BE2C (cell line): ENCODE data around the gene ESAM.

ENCODE experiments used
- DNase-seq: peaks from one replicate; pipeline ENCODE4 v3.0.0-alpha.2; 2020
- H3K27me3 ChIP-seq: fragments of 250-450 bp; sonication (Bioruptor Pico); 2 replicates; pipeline ENCODE4 v1.5.1; 2020; ENCODE audit warnings: mild to moderate bottlenecking
- H3K36me3 ChIP-seq: fragments of 250-450 bp; sonication (Bioruptor Pico); 2 replicates; pipeline ENCODE4 v1.5.1; 2020; ENCODE audit warnings: mild to moderate bottlenecking
- H3K4me1 ChIP-seq: fragments of 250-450 bp; sonication (Bioruptor Pico); 2 replicates; pipeline ENCODE4 v1.5.1; 2020
- H3K4me3 ChIP-seq: 2 replicates; pipeline ENCODE4 v1.5.1; 2011; ENCODE audit warnings: low read depth, low read length
- H3K9me3 ChIP-seq: fragments of 250-450 bp; sonication (Bioruptor Pico); 2 replicates; pipeline ENCODE4 v1.5.1; 2020
- TF ChIP-seq, protein P1 (sequence below): IDR thresholded peaks from 2 replicates; pipeline ENCODE4 v1.5.1; 2012; ENCODE audit warnings: mild to moderate bottlenecking, low read depth, low read length

Gene ESAM

DNA sequence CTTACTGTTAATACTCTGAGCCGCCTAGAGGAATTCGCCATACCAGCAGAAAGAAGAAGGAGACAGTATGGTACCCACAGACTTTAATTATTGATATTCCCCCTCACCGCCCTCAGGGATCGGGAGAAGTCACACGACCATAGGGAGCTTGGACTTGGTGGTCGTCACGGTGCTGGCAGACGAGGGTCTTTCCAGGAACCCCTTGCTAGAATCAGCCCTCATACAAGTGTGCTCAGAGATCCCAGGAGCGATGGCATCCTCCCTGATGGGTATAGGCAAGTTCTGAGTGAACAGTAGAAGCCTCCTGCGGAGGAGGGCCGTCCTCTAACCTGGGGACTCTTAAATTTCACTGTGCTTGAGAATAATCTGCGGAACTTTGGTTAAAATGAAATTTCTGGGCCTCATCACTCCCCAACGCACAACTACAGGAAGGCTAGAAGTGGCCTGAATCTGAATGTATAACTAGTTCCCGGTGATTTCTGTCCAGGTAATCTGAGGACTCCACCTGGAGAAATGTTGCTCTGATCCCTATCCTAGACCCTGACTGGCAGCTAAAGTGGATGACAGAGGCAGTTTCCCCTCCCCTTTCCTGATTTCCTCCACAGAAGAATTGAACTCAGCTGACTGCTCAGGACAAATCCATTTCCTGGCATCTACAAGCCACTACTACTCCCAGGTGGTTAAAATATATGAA, 14.5 kb downstream of the ESAM start:
- peaks cover 61% of the 10 kb centered on the region for H3K27me3 ChIP-seq
- TF ChIP-seq, protein P1, sequence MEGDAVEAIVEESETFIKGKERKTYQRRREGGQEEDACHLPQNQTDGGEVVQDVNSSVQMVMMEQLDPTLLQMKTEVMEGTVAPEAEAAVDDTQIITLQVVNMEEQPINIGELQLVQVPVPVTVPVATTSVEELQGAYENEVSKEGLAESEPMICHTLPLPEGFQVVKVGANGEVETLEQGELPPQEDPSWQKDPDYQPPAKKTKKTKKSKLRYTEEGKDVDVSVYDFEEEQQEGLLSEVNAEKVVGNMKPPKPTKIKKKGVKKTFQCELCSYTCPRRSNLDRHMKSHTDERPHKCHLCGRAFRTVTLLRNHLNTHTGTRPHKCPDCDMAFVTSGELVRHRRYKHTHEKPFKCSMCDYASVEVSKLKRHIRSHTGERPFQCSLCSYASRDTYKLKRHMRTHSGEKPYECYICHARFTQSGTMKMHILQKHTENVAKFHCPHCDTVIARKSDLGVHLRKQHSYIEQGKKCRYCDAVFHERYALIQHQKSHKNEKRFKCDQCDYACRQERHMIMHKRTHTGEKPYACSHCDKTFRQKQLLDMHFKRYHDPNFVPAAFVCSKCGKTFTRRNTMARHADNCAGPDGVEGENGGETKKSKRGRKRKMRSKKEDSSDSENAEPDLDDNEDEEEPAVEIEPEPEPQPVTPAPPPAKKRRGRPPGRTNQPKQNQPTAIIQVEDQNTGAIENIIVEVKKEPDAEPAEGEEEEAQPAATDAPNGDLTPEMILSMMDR, result no peak
- no peaks in the 10 kb centered on the region for H3K4me1 ChIP-seq
- H3K36me3 ChIP-seq, result no peaks in the 10 kb centered on the region
- no peak overlapping the region for H3K4me3 ChIP-seq
- DNase-seq, result no peak
- no peaks in the 10 kb centered on the region for H3K9me3 ChIP-seq

DNA sequence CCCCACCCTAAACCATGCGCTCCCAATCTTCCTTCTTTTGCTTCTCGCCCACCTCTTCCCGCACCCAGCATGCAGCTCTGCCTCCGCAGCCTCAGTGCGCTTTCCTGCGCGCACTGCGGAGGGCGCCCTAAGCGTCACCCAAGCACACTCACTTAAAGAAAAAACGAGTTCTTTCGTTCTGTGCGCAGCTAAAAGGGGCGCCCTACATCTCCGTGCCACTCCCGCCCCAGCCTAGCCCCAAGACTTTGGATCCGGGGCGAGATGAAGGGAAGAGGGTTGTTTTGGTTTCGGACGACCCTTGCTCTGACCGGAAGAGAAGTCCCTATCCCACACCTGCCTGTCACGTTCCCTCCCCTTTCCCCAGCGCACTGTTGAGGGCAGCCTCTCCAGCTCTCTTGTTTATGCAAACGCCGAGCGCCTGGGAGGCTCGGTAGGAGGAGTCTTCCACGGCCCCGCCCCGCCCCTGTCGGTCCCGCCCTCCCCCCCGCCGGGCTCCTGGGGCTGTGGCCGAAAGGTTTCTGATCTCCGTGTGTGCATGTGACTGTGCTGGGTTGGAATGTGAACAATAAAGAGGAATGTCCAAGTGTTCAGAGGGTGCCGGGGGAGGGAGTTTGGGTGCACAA, 15.4 kb downstream of the ESAM start:
- TF ChIP-seq, protein P1, result peak; percentile 56
- peak; percentile 76 for DNase-seq
- Histone ChIP-seq H3K4me3 (peak overlapping the region; percentile 63), H3K9me3 (no peaks in the 10 kb centered on the region), H3K27me3 (peaks cover 54% of the 10 kb centered on the region), H3K4me1 (no peaks in the 10 kb centered on the region), H3K36me3 (no peaks in the 10 kb centered on the region)

DNA sequence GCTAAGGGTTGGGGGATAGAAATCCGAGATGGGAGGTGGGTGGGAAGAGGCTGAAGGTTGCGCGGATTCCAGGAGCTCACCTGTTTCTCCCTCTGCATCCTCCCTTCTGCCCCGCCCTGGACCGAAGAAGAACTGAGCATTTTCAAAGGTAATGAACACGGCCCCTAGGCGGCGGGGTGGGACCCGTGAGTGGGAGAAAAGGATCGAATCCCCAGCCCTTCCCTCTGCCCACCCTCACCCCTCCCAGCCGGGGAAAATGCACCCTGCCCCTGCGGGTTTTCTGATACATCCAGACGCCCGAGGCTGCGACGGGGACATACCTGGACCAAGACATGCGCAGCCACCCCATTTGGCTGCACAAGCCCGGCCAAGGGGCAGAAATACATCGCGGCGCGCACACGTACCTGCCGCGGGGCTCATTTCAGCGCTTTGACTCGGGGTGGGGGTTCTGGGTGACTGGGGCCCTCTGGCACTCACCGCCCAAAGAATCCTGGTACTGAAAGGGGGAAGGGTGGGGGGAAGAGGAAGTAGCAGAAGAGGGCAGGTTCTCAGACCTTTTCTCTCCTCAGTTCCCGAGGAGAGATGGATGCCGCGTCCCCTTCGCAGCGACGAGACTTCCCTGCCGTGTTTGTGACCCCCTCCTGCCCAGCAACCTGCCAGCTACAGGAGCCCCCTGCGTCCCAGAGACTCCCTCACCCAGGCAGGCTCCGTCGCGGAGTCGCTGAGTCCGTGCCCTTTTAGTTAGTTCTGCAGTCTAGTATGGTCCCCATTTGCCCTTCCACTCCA, 16.1 kb downstream of the ESAM start:
- H3K4me3 ChIP-seq, result peak overlapping the region; percentile 63
- no peaks in the 10 kb centered on the region for H3K36me3 ChIP-seq
- H3K4me1 ChIP-seq, result no peaks in the 10 kb centered on the region
- H3K9me3 ChIP-seq, result no peaks in the 10 kb centered on the region
- no peak for DNase-seq
- H3K27me3 ChIP-seq, result peaks cover 47% of the 10 kb centered on the region
- TF ChIP-seq, protein P1, result no peak

DNA sequence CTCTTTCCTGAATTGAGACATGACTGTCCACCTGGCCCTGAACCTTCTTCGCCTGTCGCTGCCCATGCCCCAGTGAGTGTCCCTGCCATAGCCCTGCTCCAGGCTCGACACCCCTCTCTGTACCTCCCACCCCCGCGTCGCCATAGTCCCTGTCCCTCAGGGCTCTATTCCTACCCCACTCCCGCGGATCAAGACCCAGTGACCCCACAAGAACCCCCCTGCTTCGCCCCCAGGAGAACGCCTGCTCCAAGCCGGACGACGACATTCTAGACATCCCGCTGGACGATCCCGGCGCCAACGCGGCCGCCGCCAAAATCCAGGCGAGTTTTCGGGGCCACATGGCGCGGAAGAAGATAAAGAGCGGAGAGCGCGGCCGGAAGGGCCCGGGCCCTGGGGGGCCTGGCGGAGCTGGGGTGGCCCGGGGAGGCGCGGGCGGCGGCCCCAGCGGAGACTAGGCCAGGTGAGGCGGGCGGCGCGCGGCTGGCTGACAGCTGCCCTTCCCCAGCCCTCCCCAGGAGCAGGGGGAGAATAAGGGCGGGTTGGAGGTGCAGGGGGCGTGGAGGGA, 16.7 kb downstream of the ESAM start:
- Histone ChIP-seq H3K9me3 (no peaks in the 10 kb centered on the region), H3K36me3 (no peaks in the 10 kb centered on the region), H3K4me1 (no peaks in the 10 kb centered on the region), H3K4me3 (no peak overlapping the region), H3K27me3 (peaks cover 41% of the 10 kb centered on the region)
- DNase-seq, result no peak
- TF ChIP-seq, protein P1, result no peak

DNA sequence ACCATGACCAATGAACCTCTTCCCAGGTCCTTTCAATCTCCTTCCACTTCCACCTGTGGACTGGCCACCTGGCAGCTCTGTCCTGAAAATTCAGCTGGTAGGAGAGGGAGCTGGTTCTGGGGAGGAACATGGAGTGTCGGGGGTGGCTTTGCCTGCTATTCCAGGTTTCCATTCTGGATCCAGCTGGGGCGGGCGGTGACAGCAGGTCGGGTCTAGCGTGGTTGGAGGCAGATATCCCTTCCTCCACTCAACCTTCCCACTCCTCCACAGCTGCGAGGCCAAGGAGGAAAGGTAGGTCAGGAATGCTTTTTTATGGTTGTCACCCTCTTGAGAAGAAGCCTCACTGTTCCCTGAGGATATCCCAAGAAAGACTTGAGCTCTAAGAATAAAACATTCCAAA, 19.0 kb downstream of the ESAM start:
- DNase-seq, result no peak
- Histone ChIP-seq H3K36me3 (no peaks in the 10 kb centered on the region), H3K9me3 (no peaks in the 10 kb centered on the region), H3K4me1 (no peaks in the 10 kb centered on the region; the same call in 1 of the 2 replicates), H3K27me3 (peaks cover 21% of the 10 kb centered on the region), H3K4me3 (no peak overlapping the region)
- TF ChIP-seq, protein P1, result no peak
